ENCODE data around the gene PNMA8C. TPM values are rescaled to one million over a fixed set of nuclear protein-coding genes. Genes with fewer than 3 reads are reported as not detected.
A peak's percentile ranks its signal among the peaks of the same experiment; 100 is the strongest.

The PNMA8C gene
- total and polyA plus RNA-seq, 2 experiments from 2014 or later = 0.20 to 0.69 TPM

DNA sequence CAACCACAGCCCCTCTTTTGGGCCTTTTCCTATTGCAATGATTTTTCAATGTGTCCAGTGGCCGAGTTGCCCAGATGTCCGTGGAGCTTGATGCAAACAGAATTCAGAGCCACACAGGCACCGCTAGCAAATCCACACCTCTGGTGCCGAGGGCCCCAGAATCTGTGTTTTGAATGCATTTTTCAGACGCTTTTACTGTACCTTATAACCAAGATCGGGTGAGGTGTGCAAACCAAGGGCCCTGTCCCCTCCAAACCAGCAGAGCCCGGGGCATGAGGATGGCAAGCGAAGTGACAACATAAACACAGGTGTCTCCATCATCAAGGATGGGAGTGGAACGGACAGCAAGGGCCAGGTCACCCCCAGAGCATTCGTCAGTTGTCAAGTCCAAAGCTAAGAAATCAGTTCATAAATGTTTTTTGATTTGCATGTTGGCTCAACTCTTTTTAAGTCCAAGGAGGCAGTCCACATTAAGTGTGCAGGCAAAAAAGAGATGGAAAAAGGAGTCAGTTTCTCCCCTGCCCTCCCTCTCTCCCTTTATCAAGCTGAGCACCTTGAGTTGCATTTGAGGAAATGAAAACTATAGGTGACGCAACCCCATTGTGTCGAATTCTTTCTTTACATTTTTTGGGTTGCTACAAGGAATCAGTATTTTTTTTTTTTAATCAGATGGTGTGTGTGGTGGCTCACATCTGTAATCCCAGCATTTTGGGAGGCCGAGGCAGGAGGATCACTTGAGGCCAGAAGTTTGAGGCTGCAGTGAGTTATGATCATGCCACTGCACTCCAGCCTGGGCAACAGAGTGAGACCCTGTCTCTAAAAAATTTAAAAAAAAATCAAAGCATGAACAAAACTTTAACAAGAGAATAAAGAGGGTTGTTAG, 18.3 kb downstream of the PNMA8C start:
- Histone ChIP-seq H3K36me3 (no peaks in the 10 kb centered on the region), H3K27me3 (no peaks in the 10 kb centered on the region), H3K9me3 (ENCODE audit: low read depth) (no peaks in the 10 kb centered on the region), H3K4me1 (ENCODE audit: low read depth) (peaks cover 27% of the 10 kb centered on the region), H3K4me3 (peak overlapping the region; percentile 76), H3K27ac (no peak overlapping the region)
- no peak for DNase-seq (ENCODE audit: low read depth in 1 of 2, low spot score in 1 of 2)
- TF ChIP-seq, protein P1, sequence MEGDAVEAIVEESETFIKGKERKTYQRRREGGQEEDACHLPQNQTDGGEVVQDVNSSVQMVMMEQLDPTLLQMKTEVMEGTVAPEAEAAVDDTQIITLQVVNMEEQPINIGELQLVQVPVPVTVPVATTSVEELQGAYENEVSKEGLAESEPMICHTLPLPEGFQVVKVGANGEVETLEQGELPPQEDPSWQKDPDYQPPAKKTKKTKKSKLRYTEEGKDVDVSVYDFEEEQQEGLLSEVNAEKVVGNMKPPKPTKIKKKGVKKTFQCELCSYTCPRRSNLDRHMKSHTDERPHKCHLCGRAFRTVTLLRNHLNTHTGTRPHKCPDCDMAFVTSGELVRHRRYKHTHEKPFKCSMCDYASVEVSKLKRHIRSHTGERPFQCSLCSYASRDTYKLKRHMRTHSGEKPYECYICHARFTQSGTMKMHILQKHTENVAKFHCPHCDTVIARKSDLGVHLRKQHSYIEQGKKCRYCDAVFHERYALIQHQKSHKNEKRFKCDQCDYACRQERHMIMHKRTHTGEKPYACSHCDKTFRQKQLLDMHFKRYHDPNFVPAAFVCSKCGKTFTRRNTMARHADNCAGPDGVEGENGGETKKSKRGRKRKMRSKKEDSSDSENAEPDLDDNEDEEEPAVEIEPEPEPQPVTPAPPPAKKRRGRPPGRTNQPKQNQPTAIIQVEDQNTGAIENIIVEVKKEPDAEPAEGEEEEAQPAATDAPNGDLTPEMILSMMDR (IDR thresholded peaks at IDR 0.05; ENCODE audit: low read depth, low read length) = no peak

DNA sequence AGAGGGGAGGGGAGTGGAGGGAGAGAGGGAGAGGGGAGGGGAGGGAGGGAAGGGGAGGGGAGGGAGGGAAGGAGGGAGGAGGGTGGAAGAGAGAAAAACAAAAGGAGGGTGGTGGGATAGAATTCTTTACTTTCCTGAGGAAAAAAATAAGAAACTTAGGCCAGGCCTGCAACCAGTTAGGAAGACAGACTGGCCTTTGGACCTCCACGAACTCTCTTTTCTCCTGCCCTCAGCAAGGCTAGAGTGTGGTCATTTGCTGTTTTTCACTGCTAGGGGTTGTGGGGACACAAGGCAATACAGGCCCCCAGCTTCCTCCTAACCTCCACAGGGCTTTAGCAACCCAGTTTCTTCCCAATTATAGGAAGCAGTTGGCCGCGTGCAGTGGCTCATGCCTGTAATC, 19.5 kb downstream of the PNMA8C start:
- H3K27me3 ChIP-seq = no peaks in the 10 kb centered on the region
- H3K4me1 ChIP-seq (ENCODE audit: low read depth) = peaks cover 37% of the 10 kb centered on the region
- peak overlapping the region; percentile 61 for H3K27ac ChIP-seq
- TF ChIP-seq, protein P1 (IDR thresholded peaks at IDR 0.05; ENCODE audit: low read depth, low read length) = no peak
- H3K9me3 ChIP-seq (ENCODE audit: low read depth) = no peaks in the 10 kb centered on the region
- no peak overlapping the region for H3K4me3 ChIP-seq
- no peaks in the 10 kb centered on the region for H3K36me3 ChIP-seq
- no peak for DNase-seq (ENCODE audit: low read depth in 1 of 2, low spot score in 1 of 2)

DNA sequence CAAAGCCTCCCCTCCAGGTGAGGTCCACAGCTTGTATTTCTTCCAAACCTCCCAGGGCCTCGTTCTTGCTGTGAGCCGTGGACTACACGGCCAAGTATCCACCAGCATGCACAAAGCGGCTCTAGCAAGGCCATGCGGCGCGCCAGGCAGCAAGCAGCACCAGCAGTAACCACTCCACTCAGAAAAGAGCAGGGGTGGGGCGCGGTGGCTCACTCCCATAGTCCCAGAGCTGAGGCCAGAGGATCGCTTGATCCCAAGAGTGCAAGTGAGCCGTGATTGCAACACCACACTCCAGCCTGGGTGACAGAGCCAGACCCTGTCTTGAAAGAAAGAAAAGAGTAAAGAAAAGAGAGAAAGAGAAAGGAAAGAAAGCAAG, 20.1 kb downstream of the PNMA8C start:
- no peak overlapping the region for H3K4me3 ChIP-seq
- peak overlapping the region; percentile 76 for H3K27ac ChIP-seq
- no peaks in the 10 kb centered on the region for H3K27me3 ChIP-seq
- H3K4me1 ChIP-seq (ENCODE audit: low read depth) = peaks cover 33% of the 10 kb centered on the region
- no peaks in the 10 kb centered on the region for H3K36me3 ChIP-seq
- peak; percentile 73 to 79 for DNase-seq (ENCODE audit: low read depth in 1 of 2, low spot score in 1 of 2)
- TF ChIP-seq, protein P1 (IDR thresholded peaks at IDR 0.05; ENCODE audit: low read depth, low read length) = no peak
- H3K9me3 ChIP-seq (ENCODE audit: low read depth) = no peaks in the 10 kb centered on the region

DNA sequence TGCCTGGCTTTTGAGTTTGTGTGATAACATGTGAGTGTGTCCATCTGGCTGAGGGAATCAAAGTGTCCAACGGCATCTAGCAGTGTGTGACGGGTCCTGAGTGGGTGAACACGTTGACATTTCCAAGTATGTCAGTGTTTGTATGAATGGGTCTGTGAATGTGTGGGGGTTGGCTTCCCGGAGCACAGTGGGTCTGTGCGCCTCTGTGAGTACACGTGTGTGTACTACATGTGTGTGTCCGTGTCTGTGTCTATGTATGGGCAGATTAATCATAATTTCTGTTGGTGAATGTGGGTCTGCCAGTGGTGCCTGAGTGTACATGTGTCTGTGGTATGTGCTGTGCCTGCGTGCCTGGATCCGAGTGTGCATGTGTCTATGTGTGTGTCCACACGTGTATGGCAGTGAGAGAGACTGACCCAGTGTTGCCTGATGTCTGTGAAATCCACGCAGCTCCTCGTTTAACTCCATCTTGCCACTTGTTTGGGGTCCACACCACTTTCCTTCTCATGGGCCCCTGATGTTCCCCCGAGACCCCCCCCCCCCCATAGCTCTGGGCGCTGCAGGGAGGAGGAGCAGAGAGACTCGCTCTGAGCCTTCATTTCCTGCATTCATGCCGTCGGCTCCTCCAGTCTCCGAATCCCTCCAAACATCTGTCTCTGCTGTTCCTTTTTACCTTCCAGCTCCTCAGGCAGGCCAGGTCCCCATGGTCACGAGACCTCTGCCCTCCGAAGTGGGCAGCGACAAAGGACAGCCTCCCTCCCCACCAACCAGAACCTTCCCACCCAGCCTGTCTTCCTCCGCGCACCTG, 20.7 kb downstream of the PNMA8C start:
- Histone ChIP-seq H3K4me3 (no peak overlapping the region), H3K4me1 (ENCODE audit: low read depth) (peaks cover 35% of the 10 kb centered on the region), H3K27me3 (no peaks in the 10 kb centered on the region), H3K36me3 (no peaks in the 10 kb centered on the region), H3K27ac (peak overlapping the region; percentile 76), H3K9me3 (ENCODE audit: low read depth) (no peaks in the 10 kb centered on the region)
- peak in 1 of 2 donors; percentile 29 for DNase-seq (ENCODE audit: low read depth in 1 of 2, low spot score in 1 of 2)
- TF ChIP-seq, protein P1 (IDR thresholded peaks at IDR 0.05; ENCODE audit: low read depth, low read length) = no peak

DNA sequence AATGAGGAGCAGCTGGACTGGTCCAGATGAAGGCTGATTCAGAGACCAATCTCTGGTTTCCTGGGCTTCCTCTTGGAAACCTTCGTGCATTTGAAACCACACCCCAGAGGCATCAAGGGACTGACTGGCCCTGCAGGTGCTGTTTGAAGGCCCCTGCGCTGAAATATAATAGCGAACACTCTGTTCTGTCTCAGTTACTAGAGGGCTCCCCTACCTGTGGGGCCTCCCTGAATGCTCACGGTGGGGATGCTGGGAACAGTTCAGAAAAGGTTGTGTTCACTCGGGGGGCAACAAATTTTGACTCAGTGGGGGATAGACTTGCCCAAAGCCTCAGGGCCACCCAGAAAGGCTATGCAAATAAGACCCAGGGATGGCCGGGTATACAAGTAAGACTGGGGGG, 21.8 kb downstream of the PNMA8C start:
- no peak for DNase-seq (ENCODE audit: low read depth in 1 of 2, low spot score in 1 of 2)
- H3K4me1 ChIP-seq (ENCODE audit: low read depth) = peaks cover 35% of the 10 kb centered on the region
- H3K4me3 ChIP-seq = no peak overlapping the region
- no peaks in the 10 kb centered on the region for H3K27me3 ChIP-seq
- H3K27ac ChIP-seq = no peak overlapping the region
- H3K36me3 ChIP-seq = no peaks in the 10 kb centered on the region
- TF ChIP-seq, protein P1 (IDR thresholded peaks at IDR 0.05; ENCODE audit: low read depth, low read length) = no peak
- H3K9me3 ChIP-seq (ENCODE audit: low read depth) = no peaks in the 10 kb centered on the region

Measured in cardiac muscle cell (in vitro differentiated cells and primary cell).